ENCODE measurements around the gene CPPED1. TPM values are rescaled to one million over a fixed set of nuclear protein-coding genes. Genes with fewer than 3 reads are reported as not detected.
A peak's percentile ranks its signal among the peaks of the same experiment; 100 is the strongest.
"Not testable (repeated sequence)": the region's sequence is repeated elsewhere in the genome, so short reads cannot be mapped to it uniquely, and the experiment has no call there.

Gene CPPED1, protein sequence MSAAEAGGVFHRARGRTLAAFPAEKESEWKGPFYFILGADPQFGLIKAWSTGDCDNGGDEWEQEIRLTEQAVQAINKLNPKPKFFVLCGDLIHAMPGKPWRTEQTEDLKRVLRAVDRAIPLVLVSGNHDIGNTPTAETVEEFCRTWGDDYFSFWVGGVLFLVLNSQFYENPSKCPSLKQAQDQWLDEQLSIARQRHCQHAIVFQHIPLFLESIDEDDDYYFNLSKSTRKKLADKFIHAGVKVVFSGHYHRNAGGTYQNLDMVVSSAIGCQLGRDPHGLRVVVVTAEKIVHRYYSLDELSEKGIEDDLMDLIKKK
- total RNA-seq: 34.0 TPM

DNA sequence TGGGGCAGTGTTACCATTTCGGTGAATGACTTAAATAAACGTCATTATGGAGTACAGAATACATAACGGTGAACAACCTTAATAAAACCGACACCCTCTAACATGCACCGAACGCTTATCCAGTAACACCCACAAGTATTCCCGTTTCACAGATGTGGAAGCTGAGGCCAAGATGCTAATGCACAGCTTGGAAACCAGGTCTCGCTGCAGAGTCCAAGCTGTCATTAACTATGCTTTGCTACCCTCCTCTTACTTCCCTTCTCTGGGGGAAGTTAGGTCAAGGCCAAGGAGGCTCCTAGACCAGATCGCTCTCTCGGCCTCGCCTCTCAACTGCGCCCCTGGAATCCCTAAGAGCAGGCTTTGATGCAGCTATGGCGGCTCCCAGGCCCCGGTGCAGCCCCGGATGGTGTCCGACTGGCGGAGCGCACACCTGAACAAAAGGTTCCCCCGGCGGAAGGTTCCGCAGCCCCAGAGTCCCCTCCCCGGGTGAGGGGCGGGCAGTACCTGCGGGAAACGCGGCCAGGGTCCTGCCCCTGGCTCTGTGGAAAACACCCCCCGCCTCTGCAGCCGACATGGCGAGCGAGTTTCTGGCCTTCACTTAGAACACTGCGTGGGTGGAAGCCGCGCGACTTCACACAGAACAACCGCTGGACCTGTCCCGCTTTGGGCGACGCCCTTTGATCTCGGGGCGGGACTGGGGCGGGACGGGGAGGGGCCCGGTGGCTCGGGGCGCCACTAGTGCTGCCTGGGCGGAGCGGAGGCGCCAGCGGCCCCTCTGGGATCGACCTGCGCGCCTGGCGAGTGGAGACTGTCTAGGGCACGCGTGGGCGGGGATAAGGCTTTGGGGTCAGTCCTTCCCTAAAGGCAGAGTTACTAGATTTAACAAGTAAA, at the start of gene CPPED1:
Gene CPPED1 (minus strand): TSS at position 685 of the 891 bp plus-strand sequence. CDS start 111 bp downstream, at position 574.
- peak; percentile 95 for ATAC-seq
- peak; percentile 97 for DNase-seq (ENCODE audit: low spot score)

DNA sequence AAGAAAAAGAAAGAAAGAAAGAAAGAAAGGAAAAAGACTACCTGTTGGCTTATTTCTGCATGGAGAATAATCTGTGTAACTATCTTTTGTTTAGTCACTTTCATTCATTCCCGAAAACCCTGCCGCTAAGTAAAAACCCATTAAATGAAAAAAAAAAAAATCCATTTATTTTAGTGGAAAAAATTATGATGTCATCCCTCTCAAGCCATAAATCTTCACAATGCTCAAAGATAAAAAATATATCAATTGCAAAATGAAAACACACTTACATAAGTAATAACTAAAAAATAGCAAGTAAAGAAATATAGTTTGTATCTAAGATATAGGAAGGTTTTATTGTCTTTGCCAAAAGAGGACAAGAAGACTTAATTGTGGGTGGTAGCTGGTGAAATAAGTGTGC, 46.5 kb upstream of the CPPED1 start:
- no peak for ATAC-seq
- DNase-seq (ENCODE audit: low spot score): no peak

DNA sequence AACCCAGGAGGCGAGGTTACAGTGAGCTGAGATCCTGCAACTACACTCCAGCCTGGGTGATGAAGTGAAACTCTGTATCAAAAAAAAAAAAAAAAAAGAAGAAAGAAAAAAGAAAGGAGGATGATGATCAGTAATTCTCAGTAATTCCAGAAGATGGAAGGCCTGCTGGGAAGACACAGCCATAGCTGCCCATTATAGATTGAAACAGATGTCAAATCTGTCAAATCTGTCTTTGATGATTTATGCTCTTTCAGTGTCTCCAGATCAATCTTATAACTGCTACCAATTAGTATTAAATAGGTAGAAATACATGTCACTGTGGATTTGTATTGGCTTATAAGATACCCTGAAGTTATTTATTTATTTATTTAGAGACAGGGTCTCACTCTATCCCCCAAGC, 42.9 kb upstream of the CPPED1 start:
- no peak for ATAC-seq
- no peak for DNase-seq (ENCODE audit: low spot score)

DNA sequence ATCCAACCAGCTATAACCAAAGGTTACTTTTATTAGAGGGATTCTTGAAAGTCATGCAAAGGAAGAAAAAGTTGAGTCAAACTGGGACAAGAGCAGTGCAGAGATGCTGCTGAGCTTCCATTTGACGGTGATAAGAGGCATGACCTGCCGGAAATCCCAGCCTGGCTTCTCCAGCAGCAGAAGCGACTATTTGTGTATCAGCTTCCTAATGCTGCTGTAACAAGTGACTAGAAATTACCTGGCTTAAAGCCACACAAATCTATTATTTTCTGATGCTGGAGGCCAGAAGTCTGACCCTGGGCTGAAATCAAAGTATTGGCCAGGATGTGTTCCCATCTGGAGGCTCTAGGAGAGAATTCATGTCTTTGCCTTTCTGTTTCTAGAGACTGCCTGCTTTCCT, 41.6 kb upstream of the CPPED1 start:
- no peak for ATAC-seq
- no peak for DNase-seq (ENCODE audit: low spot score)

DNA sequence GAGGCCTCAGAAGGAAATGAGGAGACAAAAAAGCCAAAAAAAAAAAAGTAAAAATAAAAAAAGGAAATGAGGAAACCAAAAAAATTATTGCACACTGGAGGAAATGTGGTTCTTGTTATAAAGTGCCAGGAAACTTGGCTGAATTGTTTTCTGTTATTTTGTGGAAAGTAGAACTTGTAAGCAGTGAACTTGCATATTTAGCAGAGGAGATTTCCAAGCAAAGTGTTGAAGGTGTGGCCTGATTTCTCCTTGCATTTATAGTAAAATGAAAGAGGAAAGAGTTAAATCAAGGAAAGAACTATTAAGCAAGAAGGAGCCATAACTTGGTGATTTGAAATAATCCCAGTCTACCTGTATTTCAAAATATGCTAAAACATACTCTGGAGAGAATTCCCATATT, 34.1 kb upstream of the CPPED1 start:
- no peak for ATAC-seq
- no peak for DNase-seq (ENCODE audit: low spot score)

DNA sequence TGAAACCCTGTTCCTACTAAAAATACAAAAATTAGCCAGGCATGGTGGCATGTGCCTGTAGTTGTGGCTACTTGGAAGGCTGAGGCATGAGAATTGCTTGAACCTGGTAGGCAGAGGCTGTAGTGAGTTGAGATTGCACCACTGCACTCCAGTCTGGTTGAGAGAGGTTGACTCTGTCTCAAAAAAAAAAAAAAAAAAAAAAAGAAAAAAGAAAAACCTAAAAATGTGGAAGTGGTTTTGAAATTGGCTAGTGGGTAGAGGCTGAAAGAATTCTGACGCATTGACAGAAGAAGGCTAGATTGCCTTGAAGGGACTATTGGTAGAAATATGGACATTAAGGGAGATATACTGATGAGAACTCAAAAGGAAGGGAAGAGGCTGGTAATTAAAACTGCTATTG, 33.6 kb upstream of the CPPED1 start:
- DNase-seq (ENCODE audit: low spot score) (no peak), ATAC-seq (no peak)

DNA sequence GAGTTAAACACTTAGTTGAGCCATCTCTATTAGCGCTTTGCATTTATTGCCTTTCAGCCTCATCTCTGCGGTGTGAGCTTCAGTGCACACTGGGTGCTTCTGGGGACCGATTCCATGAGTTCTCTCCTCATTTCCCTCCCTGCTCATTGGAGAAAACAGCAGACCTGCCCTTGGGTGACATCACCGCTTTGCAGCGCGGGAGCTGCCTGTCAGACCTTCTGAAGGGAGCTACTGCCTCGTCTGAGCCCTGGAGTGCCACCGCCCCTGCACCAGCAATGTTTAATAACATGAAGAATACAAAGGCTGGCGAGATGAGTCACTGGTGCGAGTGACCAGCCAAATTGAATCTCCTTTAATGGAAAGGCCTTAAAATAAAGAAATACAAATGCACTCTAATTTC, 30.2 kb upstream of the CPPED1 start:
- ATAC-seq: no peak

DNA sequence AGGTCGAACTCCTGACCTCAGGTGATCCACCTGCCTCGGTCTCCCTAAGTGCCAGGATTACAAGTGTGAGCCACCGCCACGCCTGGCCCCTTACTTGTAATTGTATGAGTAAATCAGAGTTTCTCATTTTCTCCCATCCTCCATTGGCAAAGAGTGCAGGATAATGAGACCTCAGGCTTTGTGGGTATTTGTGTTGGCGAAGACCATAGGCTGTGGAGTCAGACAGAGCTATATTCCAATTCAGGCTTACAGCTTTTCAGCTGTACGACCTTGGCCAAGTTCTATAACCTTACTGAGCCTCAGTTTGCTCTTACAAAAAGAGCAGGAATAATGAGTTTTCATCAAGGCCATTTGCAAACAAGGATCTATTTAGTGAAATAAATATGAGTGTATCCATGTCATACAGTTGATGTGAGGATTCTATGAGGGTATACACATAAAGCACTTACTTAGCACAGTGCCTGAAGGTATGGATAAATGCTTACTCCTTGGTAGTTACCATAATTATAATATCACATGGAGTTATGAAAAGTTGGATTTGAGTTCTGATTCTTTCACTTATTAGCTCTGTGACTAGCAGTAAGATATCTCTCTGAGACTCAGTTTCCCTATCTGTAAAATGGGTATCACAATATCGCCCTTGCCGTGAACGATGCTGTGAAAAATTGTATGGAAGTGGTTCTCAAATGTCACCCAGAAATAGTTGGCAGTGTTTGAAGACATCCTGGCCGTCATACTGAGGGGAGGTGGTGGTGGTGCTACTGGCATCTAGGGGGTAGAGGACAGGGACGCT, 25.6 kb upstream of the CPPED1 start:
- ATAC-seq: no peak
- no peak for DNase-seq (ENCODE audit: low spot score)

More for the DNA sequence above, 30.2 kb upstream of the CPPED1 start:
- DNase-seq (ENCODE audit: low spot score): no peak

DNA sequence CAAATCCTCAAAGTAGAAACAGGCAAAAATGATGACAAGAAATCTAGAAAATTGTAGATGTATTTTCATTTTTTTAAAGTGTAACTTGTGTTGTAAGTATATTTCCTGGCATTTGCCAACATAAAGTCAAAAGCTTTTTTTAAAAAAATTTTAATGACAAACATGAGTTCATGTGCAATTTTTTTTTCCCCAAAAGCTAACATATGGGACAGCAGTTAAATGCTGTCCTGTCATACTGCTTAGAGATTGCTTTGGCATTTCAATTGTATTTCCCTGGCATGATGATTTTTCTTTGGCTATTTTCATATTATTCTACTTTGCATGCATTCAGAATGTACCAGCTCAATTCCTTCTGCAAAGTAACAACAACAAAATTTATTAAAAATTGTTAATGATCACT, 24.5 kb upstream of the CPPED1 start:
- DNase-seq (ENCODE audit: low spot score) (no peak), ATAC-seq (no peak)

DNA sequence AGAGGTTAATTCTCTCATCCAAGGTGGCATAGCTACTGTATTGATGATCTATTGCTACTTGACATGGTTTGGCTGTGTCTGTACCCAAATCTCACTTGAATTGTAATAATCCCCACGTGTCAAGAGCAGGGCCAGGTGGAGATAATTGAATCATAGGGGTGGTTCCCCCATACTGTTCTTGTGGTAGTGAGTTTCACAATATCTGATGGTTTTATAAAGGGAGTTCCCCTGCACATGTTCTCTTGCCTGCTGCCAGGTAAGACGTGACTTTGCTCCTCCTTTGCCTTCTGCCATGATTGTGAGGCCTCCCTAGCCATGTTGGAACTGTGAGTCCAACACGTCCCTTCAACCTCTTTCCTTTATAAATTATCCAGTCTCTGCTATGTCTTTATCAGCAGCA, 22.9 kb upstream of the CPPED1 start:
- ATAC-seq (no peak), DNase-seq (ENCODE audit: low spot score) (no peak)

DNA sequence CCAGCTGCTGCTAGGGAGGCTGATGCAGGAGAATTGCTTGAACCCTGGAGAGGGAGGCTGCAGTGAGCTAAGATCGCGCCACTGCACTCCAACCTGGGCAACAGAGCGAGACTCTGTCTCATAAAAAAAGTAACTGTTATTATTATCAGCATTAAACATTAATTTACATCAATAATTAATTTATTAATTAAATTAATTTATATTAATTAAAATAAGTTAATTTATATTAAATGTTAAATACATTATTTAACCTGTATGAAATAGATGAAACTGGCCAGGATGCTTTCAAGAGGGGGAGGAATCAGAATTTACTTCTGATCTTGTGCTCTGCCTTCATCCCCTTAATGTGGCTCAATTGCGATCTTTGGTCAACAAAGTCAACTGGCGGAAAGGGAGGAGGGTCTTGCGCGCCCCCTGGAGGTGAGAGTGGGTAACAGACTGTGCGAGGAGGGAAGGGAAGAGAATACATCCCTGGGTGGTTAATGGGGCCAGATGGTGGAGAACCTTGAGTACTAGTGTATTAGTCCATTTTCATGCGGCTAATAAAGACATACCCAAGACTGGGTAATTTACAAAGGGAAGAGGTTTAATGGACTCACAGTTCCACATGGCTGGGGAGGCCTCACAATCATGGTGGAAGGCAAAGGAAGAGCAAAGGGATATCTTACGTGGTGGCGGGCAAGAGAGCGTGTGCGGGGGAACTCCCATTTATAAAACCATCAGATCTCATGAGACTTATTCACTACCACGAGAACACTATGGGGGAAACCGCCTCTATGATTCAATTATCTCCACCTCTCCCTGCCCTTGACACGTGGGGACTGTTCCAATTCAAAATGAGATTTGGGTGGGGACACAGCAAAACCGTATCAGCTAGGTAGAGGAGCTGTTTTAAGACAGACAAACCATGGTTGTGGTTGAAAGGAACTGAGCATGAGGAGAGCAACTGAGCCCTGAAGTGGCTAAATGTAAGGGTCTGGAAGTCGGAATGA, 15.7 kb upstream of the CPPED1 start:
- ATAC-seq: peak; percentile 95
- peak; percentile 76 for DNase-seq (ENCODE audit: low spot score)

DNA sequence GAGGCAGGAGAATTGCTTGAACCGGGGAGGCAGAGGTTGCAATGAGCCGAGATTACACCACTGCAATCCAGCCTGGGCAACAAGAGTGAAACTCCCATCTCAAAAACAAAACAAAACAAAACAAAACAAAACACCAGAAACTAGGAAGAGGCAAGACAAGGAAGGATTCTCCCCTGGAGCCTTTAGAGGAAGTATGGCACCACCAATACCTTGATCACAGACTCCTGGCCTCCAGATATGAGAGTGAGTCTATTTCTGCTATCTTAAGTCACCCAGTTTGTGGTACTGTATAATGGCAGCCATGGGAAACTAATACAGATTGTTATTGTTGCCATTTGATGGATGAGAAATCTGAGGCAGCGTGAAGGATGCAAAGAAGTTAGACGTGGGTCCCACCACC, 14.6 kb upstream of the CPPED1 start:
- DNase-seq (ENCODE audit: low spot score): no peak
- ATAC-seq: no peak

DNA sequence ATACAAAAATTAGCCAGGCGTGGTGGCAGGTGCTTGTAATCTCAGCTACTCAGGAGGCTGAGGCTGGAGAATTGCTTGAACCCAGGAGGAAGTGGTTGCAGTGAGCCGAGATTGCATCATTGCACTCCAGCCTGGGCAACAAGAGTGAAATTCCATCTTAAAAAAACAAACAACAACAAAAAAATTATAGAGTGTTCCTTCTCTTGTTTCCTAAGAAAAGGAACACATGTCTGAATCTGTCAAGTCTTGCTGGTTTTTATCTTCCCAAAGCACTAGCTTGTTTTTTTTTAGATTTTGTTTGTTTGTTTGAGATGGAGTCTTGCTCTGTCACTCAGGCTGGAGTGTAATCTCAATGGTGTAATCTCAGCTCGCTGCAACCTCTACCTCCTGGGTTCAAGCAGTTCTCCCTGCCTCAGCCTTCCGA, 13.1 kb upstream of the CPPED1 start:
- DNase-seq (ENCODE audit: low spot score); ATAC-seq: not testable (repeated sequence)

DNA sequence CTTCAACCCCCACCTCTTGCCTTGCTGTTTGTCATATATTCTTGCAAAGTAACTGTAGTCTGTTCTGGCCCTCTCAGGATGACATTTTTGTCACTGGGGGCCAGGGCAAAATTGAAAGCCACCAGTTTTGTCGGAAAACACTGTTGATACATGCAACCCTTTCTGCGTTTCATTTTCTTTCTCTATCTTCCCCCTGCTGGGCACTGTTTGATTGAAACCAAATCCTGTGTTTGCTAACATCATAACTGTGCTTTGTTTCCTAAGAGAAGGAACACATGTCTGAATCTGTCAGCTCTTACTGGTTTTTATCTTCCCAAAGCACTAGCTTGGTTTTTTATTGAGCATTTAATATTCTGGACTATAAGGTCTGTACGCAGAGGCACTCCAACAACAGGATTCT, 11.7 kb upstream of the CPPED1 start:
- ATAC-seq (peak; percentile 88), DNase-seq (ENCODE audit: low spot score) (peak; percentile 12)

DNA sequence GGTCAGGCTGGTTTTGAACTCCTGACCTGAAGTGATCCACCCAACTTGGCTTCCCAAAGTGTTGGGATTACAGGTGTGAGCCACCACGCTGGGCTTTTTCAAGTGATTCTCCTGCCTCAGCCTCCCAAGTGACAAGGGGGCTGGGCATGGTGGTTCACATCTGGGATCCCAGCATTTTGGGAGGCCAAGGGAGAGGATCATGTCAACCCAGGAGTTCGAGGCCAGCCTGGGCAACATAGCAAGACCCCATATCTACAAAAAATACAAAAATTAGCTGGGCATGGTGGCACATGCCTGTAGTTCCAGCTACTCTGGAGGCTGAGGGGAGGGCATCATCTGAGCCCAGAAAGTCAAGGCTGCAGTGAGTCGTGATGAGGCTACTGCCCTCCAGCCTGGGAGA, 10.0 kb upstream of the CPPED1 start:
- DNase-seq (ENCODE audit: low spot score); ATAC-seq: not testable (repeated sequence)

DNA sequence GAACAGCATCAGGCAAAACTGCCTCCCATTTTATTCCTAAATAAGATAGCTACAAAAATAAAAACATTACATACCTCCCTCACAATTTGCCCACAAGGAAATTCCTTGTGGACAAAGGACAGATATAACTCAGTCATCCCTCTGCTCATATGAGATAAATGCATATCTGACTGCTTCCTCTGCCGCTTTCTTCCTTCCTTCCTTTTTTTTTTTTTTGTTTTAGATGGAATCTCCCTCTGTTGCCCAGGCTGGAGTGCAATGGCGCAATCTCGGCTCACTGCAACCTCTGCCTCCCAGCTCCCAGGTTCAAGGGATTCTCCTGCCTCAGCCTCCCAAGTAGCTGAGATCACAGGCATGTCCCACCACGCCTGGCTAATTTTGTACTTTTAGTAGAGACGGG, 9.6 kb upstream of the CPPED1 start:
- not testable (repeated sequence) for ATAC-seq; DNase-seq (ENCODE audit: low spot score)

DNA sequence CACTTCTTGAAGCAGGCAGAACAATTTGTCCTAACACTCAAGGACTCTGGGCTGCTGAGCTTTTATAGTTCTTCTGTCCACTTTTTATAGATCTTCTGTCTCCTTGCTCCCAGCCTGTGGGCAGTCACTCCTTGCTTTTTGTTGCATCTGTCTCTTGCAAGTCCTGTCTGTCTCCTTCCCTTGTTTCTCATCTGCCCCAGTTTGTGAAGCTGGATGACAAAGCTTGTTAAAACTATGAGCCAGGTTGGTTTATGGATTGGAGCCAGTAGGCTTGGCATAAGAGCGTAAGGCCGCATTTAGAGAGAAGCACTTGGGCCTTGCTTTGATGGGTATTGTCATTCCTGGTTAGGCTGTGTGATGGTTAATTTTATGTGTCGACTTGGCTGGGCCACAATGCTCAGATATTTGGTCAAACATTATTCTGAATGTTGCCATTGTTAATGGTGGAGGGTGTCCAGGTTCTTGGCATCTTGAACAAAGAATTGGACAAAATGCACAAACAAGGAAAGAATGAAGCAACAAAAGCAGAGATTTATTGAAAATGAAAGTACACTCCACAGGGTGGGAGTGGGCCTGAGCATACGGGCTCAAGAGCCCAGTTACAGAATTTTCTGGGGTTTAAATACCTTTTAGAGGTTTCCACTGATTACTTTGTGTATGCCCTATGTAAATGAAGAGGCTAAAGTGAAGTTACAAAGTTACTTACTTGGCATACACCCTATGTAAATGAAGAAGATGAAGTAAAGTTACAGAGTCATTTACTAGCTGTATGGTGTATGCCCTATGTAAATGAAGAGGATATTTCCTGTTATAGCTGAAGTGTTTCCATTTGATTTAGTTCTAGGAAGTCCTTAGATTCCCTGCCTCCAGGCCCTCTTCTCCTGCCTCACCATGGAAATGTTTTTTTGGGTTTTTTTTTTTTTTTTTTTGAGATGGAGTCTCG, 8.0 kb upstream of the CPPED1 start:
- no peak for DNase-seq (ENCODE audit: low spot score)
- ATAC-seq: no peak

DNA sequence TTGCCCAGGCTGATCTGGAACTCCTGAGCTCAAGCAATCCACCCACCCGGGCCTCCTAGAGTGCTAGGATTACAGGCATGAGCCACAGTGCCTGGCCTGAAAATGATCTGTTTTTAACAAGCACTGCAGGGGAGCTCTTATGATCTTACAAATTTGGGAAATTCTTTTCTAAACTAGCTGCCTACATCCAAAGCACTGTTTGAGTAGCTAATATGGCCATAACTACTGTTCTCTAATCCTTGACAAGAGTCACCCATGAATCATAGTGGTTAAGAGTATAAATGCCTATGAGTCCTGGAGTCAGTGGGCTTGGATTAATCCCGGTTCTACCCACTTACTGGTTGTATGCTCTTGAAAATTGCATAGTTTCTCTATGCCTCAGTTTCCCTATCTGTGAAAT, 1.4 kb upstream of the CPPED1 start:
- DNase-seq (ENCODE audit: low spot score) (no peak), ATAC-seq (no peak)

DNA sequence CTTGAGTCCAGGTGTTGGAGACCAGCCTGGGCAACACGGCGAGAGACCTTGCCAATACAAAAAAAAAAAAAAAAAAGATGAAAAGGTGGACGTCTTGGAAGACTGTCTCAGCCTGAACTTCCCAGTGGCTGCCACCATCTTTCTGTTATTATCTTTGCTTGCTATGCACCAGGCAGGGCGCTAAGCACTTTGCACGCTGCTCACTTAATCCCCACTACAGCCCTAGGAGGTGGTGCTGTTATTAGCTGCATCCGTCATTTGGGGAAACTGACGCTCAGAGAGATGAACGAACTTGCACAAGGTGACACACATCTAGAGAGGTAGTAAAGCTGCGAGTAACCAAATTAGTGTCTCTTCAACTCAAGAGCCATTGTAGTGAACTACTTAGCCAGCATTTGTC, 708 bp upstream of the CPPED1 start:
- DNase-seq (ENCODE audit: low spot score): no peak
- ATAC-seq: no peak

Measured in left lobe of liver (tissue), 2 donors.